22Rv1 (cell line): ENCODE data around the gene AZIN2.

Experiments
- ZFX ChIP-seq: fragments of 450-650 bp; IDR thresholded peaks from 2 replicates; pipeline ENCODE4 v1.6.1; 2017; ENCODE audit warnings: antibody characterized with exemption, borderline replicate concordance
- TF ChIP-seq, protein P1 (sequence below): fragments of 450-650 bp; IDR thresholded peaks from 2 replicates; pipeline ENCODE4 v1.5.1; 2017; ENCODE audit warnings: mild to moderate bottlenecking

DNA sequence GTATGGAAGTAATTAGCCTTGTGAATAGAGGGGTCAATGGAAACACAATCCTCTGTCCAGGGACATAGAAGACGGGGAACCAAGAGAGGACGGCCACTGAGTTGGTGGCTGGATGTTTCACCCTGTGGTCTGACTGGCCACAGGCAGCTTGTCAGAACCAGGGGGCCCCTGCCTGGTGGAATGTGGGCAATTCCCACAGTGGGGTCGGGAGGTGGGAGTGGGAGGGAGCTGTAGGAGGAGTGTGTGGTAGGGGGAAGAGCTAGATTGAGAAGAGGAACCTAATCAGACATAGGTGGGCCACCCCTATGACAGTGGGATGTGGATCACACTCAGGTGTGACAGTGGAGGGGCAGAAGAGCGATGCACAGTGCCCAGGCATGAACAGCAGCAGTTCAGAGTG lies 69.6 kb downstream of the AZIN2 start:
- TF ChIP-seq, protein P1, sequence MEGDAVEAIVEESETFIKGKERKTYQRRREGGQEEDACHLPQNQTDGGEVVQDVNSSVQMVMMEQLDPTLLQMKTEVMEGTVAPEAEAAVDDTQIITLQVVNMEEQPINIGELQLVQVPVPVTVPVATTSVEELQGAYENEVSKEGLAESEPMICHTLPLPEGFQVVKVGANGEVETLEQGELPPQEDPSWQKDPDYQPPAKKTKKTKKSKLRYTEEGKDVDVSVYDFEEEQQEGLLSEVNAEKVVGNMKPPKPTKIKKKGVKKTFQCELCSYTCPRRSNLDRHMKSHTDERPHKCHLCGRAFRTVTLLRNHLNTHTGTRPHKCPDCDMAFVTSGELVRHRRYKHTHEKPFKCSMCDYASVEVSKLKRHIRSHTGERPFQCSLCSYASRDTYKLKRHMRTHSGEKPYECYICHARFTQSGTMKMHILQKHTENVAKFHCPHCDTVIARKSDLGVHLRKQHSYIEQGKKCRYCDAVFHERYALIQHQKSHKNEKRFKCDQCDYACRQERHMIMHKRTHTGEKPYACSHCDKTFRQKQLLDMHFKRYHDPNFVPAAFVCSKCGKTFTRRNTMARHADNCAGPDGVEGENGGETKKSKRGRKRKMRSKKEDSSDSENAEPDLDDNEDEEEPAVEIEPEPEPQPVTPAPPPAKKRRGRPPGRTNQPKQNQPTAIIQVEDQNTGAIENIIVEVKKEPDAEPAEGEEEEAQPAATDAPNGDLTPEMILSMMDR, result no peak
- no peak for TF ChIP-seq ZFX
